Immature natural killer cell (primary cell): ENCODE measurements around the gene WDR93. TPM values are rescaled to one million over a fixed set of nuclear protein-coding genes. Genes with fewer than 3 reads are reported as not detected.

ENCODE experiments used
- DNase-seq, 3 donors: peaks; one replicate each; pipeline ENCODE4 v3.0.0; 2022; ENCODE audit warnings: mixed read lengths in 1 of 3
- H3K27ac Mint-ChIP-seq, 6 donors: one replicate each; pipeline ENCODE4 v1.8.0; 2020; ENCODE audit warnings: mixed read lengths in 6 of 6, mild to moderate bottlenecking in 5 of 6, inconsistent platforms in 4 of 6, moderate library complexity in 3 of 6
- H3K27me3 Mint-ChIP-seq, 3 donors: one replicate each; pipeline ENCODE4 v1.8.0; 2020 to 2021; ENCODE audit warnings: low read depth in 3 of 3, mild to moderate bottlenecking in 3 of 3, mixed read lengths in 3 of 3, moderate library complexity in 3 of 3, inconsistent platforms in 1 of 3
- H3K36me3 Mint-ChIP-seq, 3 donors: one replicate each; pipeline ENCODE4 v1.8.0; 2020; ENCODE audit warnings: mixed read lengths in 3 of 3, inconsistent platforms in 2 of 3, mild to moderate bottlenecking in 2 of 3
- H3K4me1 Mint-ChIP-seq, 2 donors: one replicate each; pipeline ENCODE4 v1.8.0; 2020; ENCODE audit warnings: inconsistent platforms in 2 of 2, mild to moderate bottlenecking in 2 of 2, mixed read lengths in 2 of 2, moderate library complexity in 1 of 2
- H3K4me3 Mint-ChIP-seq, 5 donors: one replicate each; pipeline ENCODE4 v1.8.0; 2020; ENCODE audit warnings: mild to moderate bottlenecking in 5 of 5, mixed read lengths in 5 of 5, inconsistent platforms in 3 of 5, moderate library complexity in 3 of 5
- H3K9me3 Mint-ChIP-seq, 6 donors: one replicate each; pipeline ENCODE4 v1.8.0; 2020; ENCODE audit warnings: mild to moderate bottlenecking in 6 of 6, mixed read lengths in 6 of 6, inconsistent platforms in 4 of 6, moderate library complexity in 3 of 6
- polyA plus RNA-seq, 3 donors: library from polyadenylated mRNA; unstranded; fragments of 300-500 nt; fragmentation: Illumina TruSeq; gene quantifications; one replicate each; pipeline ENCODE4 v1.2.3, GENCODE V29; 2021

WDR93 gene
- polyA plus RNA-seq, 3 donors from 2014 or later: 0.16 to 0.46 TPM; not detected in 1

- no peaks in the 10 kb centered on the region for H3K4me1 Mint-ChIP-seq
- peaks cover 2 to 4% (median 3%) of the 10 kb centered on the region in 3 donors for H3K27me3 Mint-ChIP-seq
- no peak overlapping the region for H3K27ac Mint-ChIP-seq
- H3K36me3 Mint-ChIP-seq: no peaks in the 10 kb centered on the region
- DNase-seq: no peak
- H3K4me3 Mint-ChIP-seq: no peak overlapping the region
- no peaks in the 10 kb centered on the region for H3K9me3 Mint-ChIP-seq
Observed at GRCh38 chr15:89761929-89762328, 71.3 kb downstream of the WDR93 start.

- Mint-ChIP-seq H3K27ac (no peak overlapping the region), H3K27me3 (peaks cover 2 to 5% (median 2%) of the 10 kb centered on the region in 3 donors), H3K4me3 (no peak overlapping the region), H3K9me3 (peaks cover 0 to 2% (median 0%) of the 10 kb centered on the region in 6 donors), H3K36me3 (no peaks in the 10 kb centered on the region), H3K4me1 (no peaks in the 10 kb centered on the region)
- DNase-seq: no peak
Observed at GRCh38 chr15:89765694-89766093, 75.1 kb downstream of the WDR93 start.

GRCh38 chr15:89766357-89767311 lies 76.0 kb downstream of the WDR93 start:
- no peaks in the 10 kb centered on the region for H3K36me3 Mint-ChIP-seq
- H3K27ac Mint-ChIP-seq: no peak overlapping the region
- DNase-seq: no peak
- H3K4me3 Mint-ChIP-seq: no peak overlapping the region
- peaks cover 0 to 2% (median 0%) of the 10 kb centered on the region in 6 donors for H3K9me3 Mint-ChIP-seq
- no peaks in the 10 kb centered on the region for H3K4me1 Mint-ChIP-seq
- H3K27me3 Mint-ChIP-seq: peaks cover 0 to 5% (median 2%) of the 10 kb centered on the region in 3 donors

GRCh38 chr15:89767411-89767915 lies 76.9 kb downstream of the WDR93 start:
- H3K4me3 Mint-ChIP-seq: no peak overlapping the region
- DNase-seq: no peak
- H3K36me3 Mint-ChIP-seq: no peaks in the 10 kb centered on the region
- peaks cover 0 to 5% (median 0%) of the 10 kb centered on the region in 3 donors for H3K27me3 Mint-ChIP-seq
- H3K9me3 Mint-ChIP-seq: peaks cover 0 to 2% (median 0%) of the 10 kb centered on the region in 6 donors
- H3K27ac Mint-ChIP-seq: no peak overlapping the region
- H3K4me1 Mint-ChIP-seq: no peaks in the 10 kb centered on the region

- Mint-ChIP-seq H3K4me3 (no peak overlapping the region), H3K27me3 (peaks cover 0 to 5% (median 0%) of the 10 kb centered on the region in 3 donors), H3K27ac (no peak overlapping the region), H3K36me3 (no peaks in the 10 kb centered on the region), H3K4me1 (no peaks in the 10 kb centered on the region), H3K9me3 (peaks cover 0 to 2% (median 0%) of the 10 kb centered on the region in 6 donors)
- no peak for DNase-seq
Observed at GRCh38 chr15:89768071-89768500, 77.5 kb downstream of the WDR93 start.

GRCh38 chr15:89769366-89769765 lies 78.8 kb downstream of the WDR93 start:
- no peaks in the 10 kb centered on the region for H3K4me1 Mint-ChIP-seq
- H3K4me3 Mint-ChIP-seq: no peak overlapping the region
- H3K36me3 Mint-ChIP-seq: no peaks in the 10 kb centered on the region
- no peak overlapping the region for H3K27ac Mint-ChIP-seq
- peaks cover 0 to 2% (median 0%) of the 10 kb centered on the region in 6 donors for H3K9me3 Mint-ChIP-seq
- DNase-seq: no peak
- H3K27me3 Mint-ChIP-seq: peaks cover 0 to 2% (median 1%) of the 10 kb centered on the region in 3 donors

- peaks cover 0 to 2% (median 0%) of the 10 kb centered on the region in 6 donors for H3K9me3 Mint-ChIP-seq
- no peaks in the 10 kb centered on the region for H3K4me1 Mint-ChIP-seq
- no peak for DNase-seq
- H3K27ac Mint-ChIP-seq: no peak overlapping the region
- H3K4me3 Mint-ChIP-seq: no peak overlapping the region
- H3K27me3 Mint-ChIP-seq: peaks cover 0 to 3% (median 1%) of the 10 kb centered on the region in 3 donors
- H3K36me3 Mint-ChIP-seq: no peaks in the 10 kb centered on the region
Observed at GRCh38 chr15:89770041-89770440, 79.4 kb downstream of the WDR93 start.

- Mint-ChIP-seq H3K4me1 (no peaks in the 10 kb centered on the region), H3K9me3 (peaks cover 0 to 2% (median 0%) of the 10 kb centered on the region in 6 donors), H3K36me3 (no peaks in the 10 kb centered on the region), H3K27me3 (peaks cover 0 to 2% (median 1%) of the 10 kb centered on the region in 3 donors), H3K27ac (no peak overlapping the region), H3K4me3 (no peak overlapping the region)
- no peak for DNase-seq
Observed at GRCh38 chr15:89772932-89773583, 82.4 kb downstream of the WDR93 start.

GRCh38 chr15:89774492-89774891 lies 83.9 kb downstream of the WDR93 start:
- Mint-ChIP-seq H3K27me3 (peaks cover 1 to 5% (median 2%) of the 10 kb centered on the region in 3 donors), H3K4me1 (no peaks in the 10 kb centered on the region), H3K9me3 (no peaks in the 10 kb centered on the region), H3K36me3 (no peaks in the 10 kb centered on the region), H3K4me3 (no peak overlapping the region), H3K27ac (no peak overlapping the region)
- DNase-seq: no peak

GRCh38 chr15:89775815-89776214 lies 85.2 kb downstream of the WDR93 start:
- Mint-ChIP-seq H3K4me3 (peak overlapping the region in 4 of 5 donors; percentile 29 to 46 (median 34)), H3K9me3 (no peaks in the 10 kb centered on the region), H3K27me3 (peaks cover 1 to 5% (median 2%) of the 10 kb centered on the region in 3 donors)

GRCh38 chr15:89776274-89777072 lies 85.9 kb downstream of the WDR93 start, which contains the start of gene MESP2:
Gene MESP2 (plus strand): TSS chr15:89776332. CDS start chr15:89776358, 26 bp downstream.
- Mint-ChIP-seq H3K27me3 (peaks cover 1 to 5% (median 4%) of the 10 kb centered on the region in 3 donors), H3K4me1 (no peaks in the 10 kb centered on the region), H3K9me3 (no peaks in the 10 kb centered on the region), H3K27ac (no peak within 1 kb of the TSS), H3K4me3 (peak within 1 kb of the TSS; percentile 53 to 76 (median 70)), H3K36me3 (no peaks in the 10 kb centered on the region)
- DNase-seq: peak; percentile 52 to 64 (median 62)

More at GRCh38 chr15:89775815-89776214, 85.2 kb downstream of the WDR93 start:
- Mint-ChIP-seq H3K4me1 (no peaks in the 10 kb centered on the region), H3K36me3 (no peaks in the 10 kb centered on the region), H3K27ac (no peak overlapping the region)
- no peak for DNase-seq

- Mint-ChIP-seq H3K27ac (no peak overlapping the region), H3K9me3 (no peaks in the 10 kb centered on the region), H3K4me1 (no peaks in the 10 kb centered on the region), H3K27me3 (peaks cover 1 to 6% (median 4%) of the 10 kb centered on the region in 3 donors), H3K4me3 (peak overlapping the region; percentile 33 to 47 (median 44)), H3K36me3 (no peaks in the 10 kb centered on the region)
- DNase-seq: no peak
Observed at GRCh38 chr15:89777073-89777751, 86.6 kb downstream of the WDR93 start.
